H9 (cell line): ENCODE data around the gene SUPT20HL1. TPM values are rescaled to one million over a fixed set of nuclear protein-coding genes. Genes with fewer than 3 reads are reported as not detected.

Experiments
- DNase-seq: peaks from one replicate; pipeline ENCODE4 v3.0.0-alpha.2; 2017
- H2AFZ ChIP-seq: one replicate; pipeline ENCODE4 v1.6.1; 2013; ENCODE audit warnings: mild to moderate bottlenecking, low read length, control low read depth, moderate library complexity
- H2AK5ac ChIP-seq: 2 replicates; pipeline ENCODE4 v1.6.1; 2013; ENCODE audit warnings: low read length, control low read depth, mixed read lengths; ENCODE audit not compliant: insufficient read length
- H2BK120ac ChIP-seq: one replicate; pipeline ENCODE4 v1.6.1; 2013; ENCODE audit warnings: low read depth, mild to moderate bottlenecking, low read length, control low read depth, inconsistent platforms; ENCODE audit not compliant: poor library complexity, severe bottlenecking
- H2BK12ac ChIP-seq: 2 replicates; pipeline ENCODE4 v1.6.1; 2013; ENCODE audit warnings: low read length, control low read depth, mixed read lengths, low read depth; ENCODE audit not compliant: insufficient read length
- H2BK15ac ChIP-seq: 2 replicates; pipeline ENCODE4 v1.6.1; 2013; ENCODE audit warnings: low read depth, low read length, control low read depth
- H2BK20ac ChIP-seq: one replicate; pipeline ENCODE4 v1.6.1; 2013; ENCODE audit warnings: low read depth, mild to moderate bottlenecking, low read length, control low read depth, inconsistent platforms; ENCODE audit not compliant: poor library complexity, severe bottlenecking
- H2BK5ac ChIP-seq: 2 replicates; pipeline ENCODE4 v1.6.1; 2013; ENCODE audit warnings: low read length, control low read depth, mixed read lengths; ENCODE audit not compliant: insufficient read length
- H3K14ac ChIP-seq: 2 replicates; pipeline ENCODE4 v1.6.1; 2013; ENCODE audit warnings: low read length, control low read depth; ENCODE audit not compliant: insufficient read depth
- H3K18ac ChIP-seq: 2 replicates; pipeline ENCODE4 v1.6.1; 2013; ENCODE audit warnings: low read depth, mild to moderate bottlenecking, mixed read lengths, low read length, control low read depth; ENCODE audit not compliant: insufficient read length
- H3K23ac ChIP-seq: 2 replicates; pipeline ENCODE4 v1.6.1; 2013; ENCODE audit warnings: low read length, control low read depth, mixed read lengths, low read depth; ENCODE audit not compliant: insufficient read length
- H3K23me2 ChIP-seq: 2 replicates; pipeline ENCODE4 v1.6.1; 2013; ENCODE audit warnings: low read depth, mild to moderate bottlenecking, mixed read lengths, low read length, control low read depth; ENCODE audit not compliant: insufficient read length, poor library complexity, severe bottlenecking
- H3K27ac ChIP-seq: 2 replicates; pipeline ENCODE4 v1.5.1; 2013; ENCODE audit warnings: low read length, control low read depth, mixed read lengths, low read depth; ENCODE audit not compliant: insufficient read length
- H3K27me3 ChIP-seq: 2 replicates; pipeline ENCODE4 v1.6.1; 2013; ENCODE audit warnings: low read length, control low read depth, inconsistent platforms; ENCODE audit not compliant: insufficient read depth
- H3K4ac ChIP-seq: 2 replicates; pipeline ENCODE4 v1.6.1; 2013; ENCODE audit warnings: low read depth, mild to moderate bottlenecking, control low read depth, inconsistent platforms, low read length, moderate library complexity
- H3K4me1 ChIP-seq: 2 replicates; pipeline ENCODE4 v1.6.1; 2013; ENCODE audit warnings: low read length, control low read depth, inconsistent platforms; ENCODE audit not compliant: insufficient read depth
- H3K4me2 ChIP-seq: 2 replicates; pipeline ENCODE4 v1.6.1; 2013; ENCODE audit warnings: low read length, control low read depth, mixed read lengths; ENCODE audit not compliant: insufficient read length, insufficient read depth
- H3K56ac ChIP-seq: 2 replicates; pipeline ENCODE4 v1.6.1; 2013; ENCODE audit warnings: low read depth, mild to moderate bottlenecking, mixed read lengths, low read length, control low read depth; ENCODE audit not compliant: insufficient read length
- H3K79me1 ChIP-seq: 2 replicates; pipeline ENCODE4 v1.6.1; 2013; ENCODE audit warnings: low read depth, mild to moderate bottlenecking, moderate library complexity, low read length, control low read depth, inconsistent platforms; ENCODE audit not compliant: insufficient read depth, poor library complexity, severe bottlenecking
- H3K79me2 ChIP-seq: 2 replicates; pipeline ENCODE4 v1.6.1; 2013; ENCODE audit warnings: low read length, control low read depth, inconsistent platforms; ENCODE audit not compliant: insufficient read depth
- H3K9ac ChIP-seq: 2 replicates; pipeline ENCODE4 v1.6.1; 2013; ENCODE audit warnings: low read length, control low read depth, mixed read lengths; ENCODE audit not compliant: insufficient read length; ENCODE audit errors: extremely low read depth
- H3K9me3 ChIP-seq: one replicate; pipeline ENCODE4 v1.6.1; 2013; ENCODE audit warnings: low read depth, low read length, inconsistent platforms; ENCODE audit not compliant: control insufficient read depth
- H3T11ph ChIP-seq: one replicate; pipeline ENCODE4 v1.6.1; 2013; ENCODE audit warnings: mild to moderate bottlenecking, low read length, control low read depth, inconsistent platforms
- H4K20me1 ChIP-seq: one replicate; pipeline ENCODE4 v1.6.1; 2013; ENCODE audit not compliant: control insufficient read depth, insufficient read length, insufficient read depth
- H4K5ac ChIP-seq: 2 replicates; pipeline ENCODE4 v1.6.1; 2013; ENCODE audit warnings: low read depth, mild to moderate bottlenecking, mixed read lengths, low read length, control low read depth; ENCODE audit not compliant: insufficient read length
- H4K8ac ChIP-seq: replicated peaks from 2 replicates; pipeline ENCODE4 v1.6.1; 2013; ENCODE audit warnings: low read length, control low read depth, mixed read lengths, low read depth; ENCODE audit not compliant: insufficient read length
- H4K91ac ChIP-seq: 2 replicates; pipeline ENCODE4 v1.6.1; 2013; ENCODE audit warnings: low read depth, mild to moderate bottlenecking, moderate library complexity, mixed read lengths, low read length, control low read depth; ENCODE audit not compliant: insufficient read length
- H3K27ac Mint-ChIP-seq, 3 experiments: 2 replicates in 2 of 3; 3 replicates in 1 of 3; pipeline ENCODE4 v1.8.0; 2020 to 2021; ENCODE audit warnings: mixed read lengths in 3 of 3, mild to moderate bottlenecking in 1 of 3, moderate library complexity in 1 of 3
- H3K27me3 Mint-ChIP-seq: 2 replicates; pipeline ENCODE4 v1.8.0; 2021; ENCODE audit warnings: low read depth, mild to moderate bottlenecking, moderate library complexity, mixed read lengths
- H3K36me3 Mint-ChIP-seq, 3 experiments: 2 replicates in 2 of 3; 3 replicates in 1 of 3; pipeline ENCODE4 v1.8.0; 2020 to 2021; ENCODE audit warnings: low read depth in 3 of 3, mixed read lengths in 3 of 3; ENCODE audit not compliant: insufficient read depth in 1 of 3
- H3K4me1 Mint-ChIP-seq, 2 experiments: 2 replicates each; pipeline ENCODE4 v1.8.0; 2020; ENCODE audit warnings: mixed read lengths in 2 of 2
- H3K4me3 Mint-ChIP-seq, 2 experiments: 2 replicates in 1 of 2; 3 replicates in 1 of 2; pipeline ENCODE4 v1.8.0; 2020 to 2021; ENCODE audit warnings: mild to moderate bottlenecking in 2 of 2, mixed read lengths in 2 of 2, moderate library complexity in 1 of 2
- H3K9me3 Mint-ChIP-seq, 2 experiments: 2 replicates in 1 of 2; 3 replicates in 1 of 2; pipeline ENCODE4 v1.8.0; 2020; ENCODE audit warnings: mild to moderate bottlenecking in 2 of 2, mixed read lengths in 2 of 2, moderate library complexity in 1 of 2
- WGBS: extraction: QIAGEN DNeasy Blood & Tissue Kit; methylation state at CpG from one replicate; pipeline ENCODE4 v1.1.7; 2013; ENCODE audit warnings: missing lambda C conversion rate, low lambda C conversion rate, mixed read lengths; ENCODE audit not compliant: insufficient read length; ENCODE audit errors: extremely low coverage; 5-methylcytosine and 5-hydroxymethylcytosine counted together
- total RNA-seq: library from RNA; stranded (reverse); gene quantifications from 2 replicates; pipeline ENCODE4 v1.2.1, GENCODE V29; 2021
- TF ChIP-seq, protein P1 (sequence below): fragments of 200-600 bp; sonication (generic); conservative IDR thresholded peaks from 3 replicates; pipeline ENCODE4 v1.8.0; 2021; ENCODE audit warnings: antibody characterized with exemption, mild to moderate bottlenecking

SUPT20HL1 gene
- total RNA-seq, 1 experiment from 2014 or later: not detected

DNA sequence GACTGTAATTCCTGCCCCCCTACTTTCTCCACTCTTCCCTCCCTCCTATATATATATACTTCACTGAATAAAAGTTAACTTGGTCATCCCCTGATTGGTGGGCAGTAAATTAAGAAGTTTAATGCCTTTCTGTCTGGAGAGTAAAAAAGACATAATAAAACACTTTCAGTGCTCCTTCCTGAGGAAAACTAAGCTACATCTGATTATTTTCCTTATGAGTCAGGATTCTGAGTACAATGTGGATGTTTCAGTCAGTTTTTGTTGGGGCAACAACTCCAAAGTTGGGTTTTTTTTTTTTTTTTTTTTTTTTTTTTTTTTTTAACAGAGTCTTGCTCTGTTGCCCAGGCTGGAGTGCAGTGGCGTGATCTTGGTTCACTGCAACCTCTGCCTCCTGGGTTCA lies 24.6 kb upstream of the SUPT20HL1 start:
- Histone ChIP-seq H4K91ac (no peak overlapping the region), H2AFZ (no peak overlapping the region), H3K79me1 (no peaks in the 10 kb centered on the region), H3K4me1 (no peaks in the 10 kb centered on the region), H3K23me2 (no peaks in the 10 kb centered on the region), H2BK15ac (no peak overlapping the region), H4K5ac (no peak overlapping the region), H2BK12ac (no peak overlapping the region), H2AK5ac (no peak overlapping the region), H2BK20ac (no peak overlapping the region), H3K9me3 (no peaks in the 10 kb centered on the region), H2BK120ac (no peak overlapping the region), H2BK5ac (no peak overlapping the region), H3K23ac (no peak overlapping the region), H3K27ac (no peak overlapping the region), H3K79me2 (no peaks in the 10 kb centered on the region), H4K20me1 (no peaks in the 10 kb centered on the region), H3K27me3 (no peaks in the 10 kb centered on the region), H3K4me2 (no peak overlapping the region), H4K8ac (no peak overlapping the region), H3K18ac (no peak overlapping the region), H3K56ac (no peak overlapping the region), H3K4ac (no peak overlapping the region), H3T11ph (no peak overlapping the region), H3K14ac (no peak overlapping the region), H3K9ac (no peak overlapping the region)
- peaks cover 0 to 1% (median 0%) of the 10 kb centered on the region in 3 experiments; a peak in 1 of 7 replicates for H3K36me3 Mint-ChIP-seq
- H3K27ac Mint-ChIP-seq: no peak overlapping the region
- peaks cover 0 to 3% of the 10 kb centered on the region in 2 experiments; a peak in 2 of 5 replicates for H3K9me3 Mint-ChIP-seq
- H3K4me3 Mint-ChIP-seq: no peak overlapping the region
- DNase-seq: no peak
- no peaks in the 10 kb centered on the region; the same call in 1 of the 2 replicates for H3K27me3 Mint-ChIP-seq
- H3K4me1 Mint-ChIP-seq: no peaks in the 10 kb centered on the region
- no CpG with 5 or more reads among the region's 1 CpG for WGBS
- TF ChIP-seq, protein P1, sequence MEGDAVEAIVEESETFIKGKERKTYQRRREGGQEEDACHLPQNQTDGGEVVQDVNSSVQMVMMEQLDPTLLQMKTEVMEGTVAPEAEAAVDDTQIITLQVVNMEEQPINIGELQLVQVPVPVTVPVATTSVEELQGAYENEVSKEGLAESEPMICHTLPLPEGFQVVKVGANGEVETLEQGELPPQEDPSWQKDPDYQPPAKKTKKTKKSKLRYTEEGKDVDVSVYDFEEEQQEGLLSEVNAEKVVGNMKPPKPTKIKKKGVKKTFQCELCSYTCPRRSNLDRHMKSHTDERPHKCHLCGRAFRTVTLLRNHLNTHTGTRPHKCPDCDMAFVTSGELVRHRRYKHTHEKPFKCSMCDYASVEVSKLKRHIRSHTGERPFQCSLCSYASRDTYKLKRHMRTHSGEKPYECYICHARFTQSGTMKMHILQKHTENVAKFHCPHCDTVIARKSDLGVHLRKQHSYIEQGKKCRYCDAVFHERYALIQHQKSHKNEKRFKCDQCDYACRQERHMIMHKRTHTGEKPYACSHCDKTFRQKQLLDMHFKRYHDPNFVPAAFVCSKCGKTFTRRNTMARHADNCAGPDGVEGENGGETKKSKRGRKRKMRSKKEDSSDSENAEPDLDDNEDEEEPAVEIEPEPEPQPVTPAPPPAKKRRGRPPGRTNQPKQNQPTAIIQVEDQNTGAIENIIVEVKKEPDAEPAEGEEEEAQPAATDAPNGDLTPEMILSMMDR: no peak
